ENCODE measurements around the gene ELAVL2. TPM values are rescaled to one million over a fixed set of nuclear protein-coding genes. Genes with fewer than 3 reads are reported as not detected.

ELAVL2 gene
- total RNA-seq, 3 donors from 2014 or later: 0.59 to 1.1 (median 0.66) TPM

DNA sequence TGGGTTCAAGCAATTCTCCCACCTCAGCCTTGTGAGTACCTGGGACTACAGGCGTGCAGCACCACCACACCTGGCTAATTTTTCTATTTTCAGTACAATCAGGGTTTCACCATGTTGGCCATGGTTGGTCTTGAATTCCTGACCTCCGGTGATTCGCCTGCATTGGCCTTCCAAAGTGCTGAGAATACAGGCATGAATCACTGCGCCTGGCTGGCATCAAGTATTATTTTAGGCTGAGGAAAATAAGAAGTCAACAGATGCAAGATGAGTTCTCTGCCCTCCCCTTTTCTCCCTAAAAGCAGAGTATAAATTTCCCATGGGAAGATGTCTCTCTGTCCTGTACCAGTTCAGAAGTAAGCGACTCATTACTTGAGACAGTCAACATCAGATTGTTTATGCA lies 71.5 kb downstream of the ELAVL2 start:
- TF ChIP-seq, protein P1, sequence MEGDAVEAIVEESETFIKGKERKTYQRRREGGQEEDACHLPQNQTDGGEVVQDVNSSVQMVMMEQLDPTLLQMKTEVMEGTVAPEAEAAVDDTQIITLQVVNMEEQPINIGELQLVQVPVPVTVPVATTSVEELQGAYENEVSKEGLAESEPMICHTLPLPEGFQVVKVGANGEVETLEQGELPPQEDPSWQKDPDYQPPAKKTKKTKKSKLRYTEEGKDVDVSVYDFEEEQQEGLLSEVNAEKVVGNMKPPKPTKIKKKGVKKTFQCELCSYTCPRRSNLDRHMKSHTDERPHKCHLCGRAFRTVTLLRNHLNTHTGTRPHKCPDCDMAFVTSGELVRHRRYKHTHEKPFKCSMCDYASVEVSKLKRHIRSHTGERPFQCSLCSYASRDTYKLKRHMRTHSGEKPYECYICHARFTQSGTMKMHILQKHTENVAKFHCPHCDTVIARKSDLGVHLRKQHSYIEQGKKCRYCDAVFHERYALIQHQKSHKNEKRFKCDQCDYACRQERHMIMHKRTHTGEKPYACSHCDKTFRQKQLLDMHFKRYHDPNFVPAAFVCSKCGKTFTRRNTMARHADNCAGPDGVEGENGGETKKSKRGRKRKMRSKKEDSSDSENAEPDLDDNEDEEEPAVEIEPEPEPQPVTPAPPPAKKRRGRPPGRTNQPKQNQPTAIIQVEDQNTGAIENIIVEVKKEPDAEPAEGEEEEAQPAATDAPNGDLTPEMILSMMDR (IDR thresholded peaks at IDR 0.05): no peak
- TF ChIP-seq POLR2A (IDR thresholded peaks at IDR 0.05) (no peak), POLR2AphosphoS5 (IDR thresholded peaks at IDR 0.05) (no peak)

DNA sequence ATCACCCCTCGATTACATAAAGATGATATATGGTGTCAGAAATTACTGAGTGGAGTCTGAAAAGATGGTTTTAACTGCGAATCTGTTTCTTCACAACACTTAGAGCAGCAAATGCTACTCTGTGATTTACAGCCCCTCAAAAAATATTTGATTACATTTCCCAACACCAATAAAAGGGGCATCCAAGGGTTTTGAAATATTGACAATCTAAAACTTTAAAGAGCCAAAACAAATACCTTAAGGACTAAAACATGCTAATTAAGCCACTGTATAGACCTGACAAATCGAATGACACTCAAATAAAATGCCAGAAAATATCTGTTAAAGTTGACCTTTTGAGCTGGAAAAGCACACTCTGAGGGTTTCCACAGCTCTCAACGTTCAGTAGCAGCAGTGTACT lies 73.2 kb downstream of the ELAVL2 start:
- Histone ChIP-seq H3K27ac (no peak overlapping the region), H3K4me1 (no peaks in the 10 kb centered on the region), H3K4me3 (no peak overlapping the region), H3K27me3 (no peaks in the 10 kb centered on the region), H3K36me3 (no peaks in the 10 kb centered on the region), H3K9me3 (no peaks in the 10 kb centered on the region)
- intact Hi-C loops (cut with DNase I; ENCODE audit: low total_unique reads): no loop called here
- TF ChIP-seq POLR2AphosphoS5 (IDR thresholded peaks at IDR 0.05): no peak
- no peak for TF ChIP-seq POLR2A (IDR thresholded peaks at IDR 0.05)
- TF ChIP-seq, protein P1 (IDR thresholded peaks at IDR 0.05): no peak
- DNase-seq (ENCODE audit: low spot score in 2 of 2): no peak

More for the DNA sequence above, 71.5 kb downstream of the ELAVL2 start:
- no peaks in the 10 kb centered on the region for H3K9me3 ChIP-seq
- no peaks in the 10 kb centered on the region for H3K36me3 ChIP-seq
- H3K4me1 ChIP-seq: no peaks in the 10 kb centered on the region
- H3K27ac ChIP-seq: no peak overlapping the region
- no peak for DNase-seq (ENCODE audit: low spot score in 2 of 2)
- no peaks in the 10 kb centered on the region for H3K27me3 ChIP-seq
- intact Hi-C loops (cut with DNase I; ENCODE audit: low total_unique reads): no loop called here
- H3K4me3 ChIP-seq: no peak overlapping the region

DNA sequence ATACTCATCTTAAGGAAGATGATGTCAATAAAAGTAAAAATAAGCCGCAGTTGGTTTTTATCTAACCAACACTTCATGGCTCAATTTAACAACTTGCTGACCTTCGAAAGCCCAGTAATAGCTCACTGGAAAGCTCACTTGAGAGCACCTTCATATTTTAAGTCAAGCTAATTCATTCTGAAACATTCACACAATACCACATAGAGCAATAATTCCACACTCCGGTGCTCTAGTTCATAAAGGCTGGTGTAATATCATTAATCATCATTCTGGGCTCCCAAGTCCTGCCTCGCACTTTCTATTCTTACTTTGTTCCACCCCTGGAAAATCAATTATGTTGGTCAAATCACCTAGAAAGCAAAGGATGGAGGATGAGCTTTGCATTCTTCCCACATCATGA lies 74.4 kb downstream of the ELAVL2 start:
- Histone ChIP-seq H3K27me3 (no peaks in the 10 kb centered on the region), H3K27ac (no peak overlapping the region), H3K9me3 (no peaks in the 10 kb centered on the region), H3K4me3 (no peak overlapping the region), H3K36me3 (no peaks in the 10 kb centered on the region), H3K4me1 (no peaks in the 10 kb centered on the region)
- intact Hi-C loops (cut with DNase I; ENCODE audit: low total_unique reads): no loop called here
- DNase-seq (ENCODE audit: low spot score in 2 of 2): no peak
- TF ChIP-seq, protein P1 (IDR thresholded peaks at IDR 0.05): no peak
- TF ChIP-seq POLR2A (IDR thresholded peaks at IDR 0.05) (no peak), POLR2AphosphoS5 (IDR thresholded peaks at IDR 0.05) (no peak)

DNA sequence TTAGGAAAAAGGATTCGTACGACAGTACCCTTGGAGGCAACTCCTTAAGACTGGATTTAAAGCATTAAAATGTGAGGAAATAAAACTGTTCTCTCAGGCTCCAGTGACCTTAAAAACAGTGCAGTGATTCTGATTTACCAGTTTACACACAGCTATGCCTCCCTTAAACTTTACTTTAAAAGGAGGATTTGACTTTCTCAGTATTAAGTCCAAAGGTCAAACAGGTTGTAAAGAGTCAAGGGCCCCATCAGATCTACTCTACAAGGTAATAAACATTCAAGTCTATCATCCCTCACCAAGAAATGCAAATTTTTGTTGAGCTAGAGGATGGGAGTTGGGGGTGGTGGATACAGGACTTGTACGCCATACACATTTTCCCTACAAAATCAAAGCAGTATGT lies 75.2 kb downstream of the ELAVL2 start:
- no peak overlapping the region for H3K27ac ChIP-seq
- no peak overlapping the region for H3K4me3 ChIP-seq
- TF ChIP-seq POLR2A (IDR thresholded peaks at IDR 0.05) (no peak), POLR2AphosphoS5 (IDR thresholded peaks at IDR 0.05) (no peak)
- TF ChIP-seq, protein P1 (IDR thresholded peaks at IDR 0.05): no peak
- no peaks in the 10 kb centered on the region for H3K9me3 ChIP-seq
- no peaks in the 10 kb centered on the region for H3K4me1 ChIP-seq
- intact Hi-C loops (cut with DNase I; ENCODE audit: low total_unique reads): no loop called here
- H3K36me3 ChIP-seq: no peaks in the 10 kb centered on the region
- no peak for DNase-seq (ENCODE audit: low spot score in 2 of 2)
- no peaks in the 10 kb centered on the region for H3K27me3 ChIP-seq

DNA sequence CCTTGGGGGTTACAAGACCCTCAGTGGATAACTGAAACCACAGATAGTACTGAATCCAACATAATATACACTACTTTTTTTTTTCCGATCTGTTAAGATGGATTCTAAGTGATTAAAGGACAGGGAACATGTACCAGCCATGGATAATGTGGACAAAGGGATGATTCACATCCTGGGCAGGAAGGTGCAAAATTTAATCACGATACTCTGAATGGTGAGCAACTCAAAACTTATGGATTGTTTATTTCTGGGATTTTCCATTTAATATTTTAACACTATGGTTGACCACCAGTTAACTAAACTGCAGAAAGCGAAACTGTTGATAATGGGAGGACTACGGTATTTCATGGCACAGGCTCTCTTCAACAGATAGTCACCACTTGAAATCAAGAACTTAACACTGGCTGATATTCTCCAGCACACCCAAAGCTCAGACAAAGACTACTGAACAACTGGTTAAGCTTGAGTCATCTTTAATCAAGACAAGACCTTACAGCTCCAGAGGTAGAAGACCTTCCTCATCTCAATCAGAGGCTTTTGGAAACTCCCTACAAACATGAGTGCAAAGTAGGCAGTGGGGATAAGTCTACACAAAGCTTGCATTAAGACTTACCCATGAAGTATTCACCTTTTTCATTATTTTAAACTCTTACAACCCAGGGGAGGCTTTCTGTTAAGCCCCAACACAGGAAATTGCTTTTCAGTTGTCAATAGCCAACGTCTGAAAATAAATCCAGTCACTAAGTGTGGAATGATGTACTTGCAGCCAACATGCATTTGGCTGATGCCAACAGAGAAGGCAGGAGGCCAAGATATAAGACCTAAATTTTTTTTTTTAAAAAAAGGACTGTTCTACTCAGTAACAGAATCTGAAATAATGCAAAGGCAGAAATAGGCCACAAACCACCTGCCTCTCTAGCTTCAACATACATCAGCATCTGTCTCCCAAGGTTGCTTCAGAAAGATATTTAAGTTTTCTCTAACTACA lies 78.7 kb downstream of the ELAVL2 start:
- DNase-seq (ENCODE audit: low spot score in 2 of 2): no peak
- Histone ChIP-seq H3K27me3 (no peaks in the 10 kb centered on the region), H3K4me1 (no peaks in the 10 kb centered on the region), H3K4me3 (no peak overlapping the region), H3K36me3 (no peaks in the 10 kb centered on the region), H3K27ac (no peak overlapping the region), H3K9me3 (no peaks in the 10 kb centered on the region)
- TF ChIP-seq POLR2AphosphoS5 (IDR thresholded peaks at IDR 0.05): no peak
- TF ChIP-seq, protein P1 (IDR thresholded peaks at IDR 0.05): no peak
- intact Hi-C loops (cut with DNase I; ENCODE audit: low total_unique reads): no loop called here
